ENCODE results near the gene NOS1. TPM values are rescaled to one million over a fixed set of nuclear protein-coding genes. Genes with fewer than 3 reads are reported as not detected.

Gene NOS1
- total RNA-seq, 1 experiment from 2014 or later: 2.3 TPM

DNA sequence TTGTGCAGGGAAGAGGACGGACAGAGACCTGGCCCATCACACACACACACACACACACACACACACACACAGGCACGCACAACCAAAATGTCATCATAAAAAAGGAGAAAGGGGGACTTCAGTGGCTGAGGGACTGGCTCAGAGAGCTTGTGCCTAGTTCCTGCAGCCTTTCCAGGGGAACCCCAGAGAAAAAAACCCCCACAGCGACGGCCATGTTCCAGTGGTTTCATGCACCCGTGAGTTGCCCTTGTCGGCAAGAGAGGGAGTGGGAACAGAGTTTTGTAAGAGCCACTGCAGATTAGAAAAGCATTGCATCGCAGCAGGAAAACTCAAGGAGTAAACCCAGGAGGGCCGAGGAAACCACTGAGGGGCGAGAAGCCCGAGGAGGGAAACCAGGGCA lies 146.6 kb downstream of the NOS1 start:
- H2BK5ac ChIP-seq (ENCODE audit: insufficient read length, low read length): no peak overlapping the region
- no peak overlapping the region for H3K4me2 ChIP-seq (ENCODE audit: insufficient read depth, insufficient read length, low read length)
- H3K27ac ChIP-seq (ENCODE audit: insufficient read length, low read depth, low read length): no peak overlapping the region
- no peak overlapping the region for H3K56ac ChIP-seq (ENCODE audit: insufficient read length, low read depth, low read length)
- no peak overlapping the region for H2BK12ac ChIP-seq (ENCODE audit: insufficient read length, low read depth, low read length)
- no peak overlapping the region for H4K8ac ChIP-seq (replicated peaks; ENCODE audit: insufficient read length, low read depth, low read length)
- no peak overlapping the region for H2BK20ac ChIP-seq (ENCODE audit: low read depth, low read length, poor library complexity, severe bottlenecking)
- H3K79me1 ChIP-seq (ENCODE audit: insufficient read depth, low read depth, low read length, poor library complexity, severe bottlenecking): no peaks in the 10 kb centered on the region
- H2AFZ ChIP-seq (ENCODE audit: low read length): no peak overlapping the region
- no peak overlapping the region for H3K23ac ChIP-seq (ENCODE audit: insufficient read length, low read depth, low read length)
- H2AK5ac ChIP-seq (ENCODE audit: insufficient read length, low read length): no peak overlapping the region
- no peak overlapping the region for H3K14ac ChIP-seq (ENCODE audit: insufficient read depth, low read length)
- no peak overlapping the region for H4K5ac ChIP-seq (ENCODE audit: insufficient read length, low read depth, low read length)
- H3K4ac ChIP-seq (ENCODE audit: low read depth, low read length): no peak overlapping the region
- no peaks in the 10 kb centered on the region for H3K79me2 ChIP-seq (ENCODE audit: insufficient read depth, low read length)
- no CpG with 5 or more reads among the region's 10 CpGs for WGBS (ENCODE audit: extremely low coverage, insufficient read length, low lambda C conversion rate)
- H4K20me1 ChIP-seq (ENCODE audit: control insufficient read depth, insufficient read depth, insufficient read length): no peaks in the 10 kb centered on the region
- Mint-ChIP-seq H3K27ac (peak overlapping the region in 1 of 3 experiments; percentile 86; a peak in 1 of 7 replicates), H3K4me1 (peaks cover 7 to 10% of the 10 kb centered on the region in 2 experiments; a peak in 3 of 4 replicates), H3K9me3 (no peaks in the 10 kb centered on the region; a peak in 1 of 5 replicates), H3K4me3 (no peak overlapping the region), H3K27me3 (ENCODE audit: low read depth) (peaks cover 14% of the 10 kb centered on the region), H3K36me3 (ENCODE audit: insufficient read depth in 1 of 3, low read depth in 3 of 3) (no peaks in the 10 kb centered on the region)
- no peaks in the 10 kb centered on the region for H3K4me1 ChIP-seq (ENCODE audit: insufficient read depth, low read length)
- H2BK120ac ChIP-seq (ENCODE audit: low read depth, low read length, poor library complexity, severe bottlenecking): no peak overlapping the region
- H3K9ac ChIP-seq (ENCODE audit: extremely low read depth, insufficient read length, low read length): no peak overlapping the region
- TF ChIP-seq, protein P1, sequence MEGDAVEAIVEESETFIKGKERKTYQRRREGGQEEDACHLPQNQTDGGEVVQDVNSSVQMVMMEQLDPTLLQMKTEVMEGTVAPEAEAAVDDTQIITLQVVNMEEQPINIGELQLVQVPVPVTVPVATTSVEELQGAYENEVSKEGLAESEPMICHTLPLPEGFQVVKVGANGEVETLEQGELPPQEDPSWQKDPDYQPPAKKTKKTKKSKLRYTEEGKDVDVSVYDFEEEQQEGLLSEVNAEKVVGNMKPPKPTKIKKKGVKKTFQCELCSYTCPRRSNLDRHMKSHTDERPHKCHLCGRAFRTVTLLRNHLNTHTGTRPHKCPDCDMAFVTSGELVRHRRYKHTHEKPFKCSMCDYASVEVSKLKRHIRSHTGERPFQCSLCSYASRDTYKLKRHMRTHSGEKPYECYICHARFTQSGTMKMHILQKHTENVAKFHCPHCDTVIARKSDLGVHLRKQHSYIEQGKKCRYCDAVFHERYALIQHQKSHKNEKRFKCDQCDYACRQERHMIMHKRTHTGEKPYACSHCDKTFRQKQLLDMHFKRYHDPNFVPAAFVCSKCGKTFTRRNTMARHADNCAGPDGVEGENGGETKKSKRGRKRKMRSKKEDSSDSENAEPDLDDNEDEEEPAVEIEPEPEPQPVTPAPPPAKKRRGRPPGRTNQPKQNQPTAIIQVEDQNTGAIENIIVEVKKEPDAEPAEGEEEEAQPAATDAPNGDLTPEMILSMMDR (conservative IDR thresholded peaks at IDR 0.05): no peak
- H3K18ac ChIP-seq (ENCODE audit: insufficient read length, low read depth, low read length): no peak overlapping the region
- H3K23me2 ChIP-seq (ENCODE audit: insufficient read length, low read depth, low read length, poor library complexity, severe bottlenecking): no peaks in the 10 kb centered on the region
- no peaks in the 10 kb centered on the region for H3K27me3 ChIP-seq (ENCODE audit: insufficient read depth, low read length)
- H3T11ph ChIP-seq (ENCODE audit: low read length): no peak overlapping the region
- no peak overlapping the region for H4K91ac ChIP-seq (ENCODE audit: insufficient read length, low read depth, low read length)
- DNase-seq: no peak
- H3K9me3 ChIP-seq (ENCODE audit: control insufficient read depth, low read depth, low read length): no peaks in the 10 kb centered on the region
- no peak overlapping the region for H2BK15ac ChIP-seq (ENCODE audit: low read depth, low read length)
